ENCODE data around the gene LIM2.

DNA sequence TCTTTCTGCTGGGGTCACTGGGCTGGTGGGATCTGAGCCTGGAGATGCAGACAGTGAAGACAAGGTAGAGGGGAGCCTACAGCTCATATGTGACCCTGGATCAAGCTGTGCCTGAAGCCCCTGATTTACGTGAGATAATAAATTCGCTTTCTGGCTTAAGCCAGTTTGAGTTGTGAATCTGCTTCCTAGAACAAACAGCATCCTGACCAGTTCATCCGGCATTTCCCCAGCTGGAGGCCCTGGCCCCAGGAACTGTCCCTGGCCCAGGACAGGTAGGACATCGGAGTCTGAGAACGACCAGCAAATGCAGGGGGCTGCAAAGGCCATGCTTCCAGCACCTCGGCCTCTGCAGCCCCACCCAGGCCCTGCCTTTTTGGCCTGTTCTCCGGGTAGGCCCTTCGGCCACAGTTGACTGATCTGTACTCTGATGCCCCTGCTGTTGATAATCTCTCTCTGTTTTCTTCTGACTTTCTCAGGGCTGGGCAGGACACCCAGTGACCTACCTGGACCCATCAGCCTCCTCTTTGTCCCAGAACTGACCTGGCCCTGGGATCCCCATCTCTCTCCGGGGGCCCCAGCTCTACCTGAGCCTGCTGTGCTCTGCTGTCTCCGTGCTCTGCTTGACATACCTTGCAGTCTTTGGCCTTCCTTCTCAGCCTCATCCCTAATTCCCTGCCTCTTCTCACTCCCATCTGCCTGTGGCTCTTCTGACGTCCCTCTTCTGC is 36.3 kb downstream of the LIM2 start:
- TF ChIP-seq, protein P1, sequence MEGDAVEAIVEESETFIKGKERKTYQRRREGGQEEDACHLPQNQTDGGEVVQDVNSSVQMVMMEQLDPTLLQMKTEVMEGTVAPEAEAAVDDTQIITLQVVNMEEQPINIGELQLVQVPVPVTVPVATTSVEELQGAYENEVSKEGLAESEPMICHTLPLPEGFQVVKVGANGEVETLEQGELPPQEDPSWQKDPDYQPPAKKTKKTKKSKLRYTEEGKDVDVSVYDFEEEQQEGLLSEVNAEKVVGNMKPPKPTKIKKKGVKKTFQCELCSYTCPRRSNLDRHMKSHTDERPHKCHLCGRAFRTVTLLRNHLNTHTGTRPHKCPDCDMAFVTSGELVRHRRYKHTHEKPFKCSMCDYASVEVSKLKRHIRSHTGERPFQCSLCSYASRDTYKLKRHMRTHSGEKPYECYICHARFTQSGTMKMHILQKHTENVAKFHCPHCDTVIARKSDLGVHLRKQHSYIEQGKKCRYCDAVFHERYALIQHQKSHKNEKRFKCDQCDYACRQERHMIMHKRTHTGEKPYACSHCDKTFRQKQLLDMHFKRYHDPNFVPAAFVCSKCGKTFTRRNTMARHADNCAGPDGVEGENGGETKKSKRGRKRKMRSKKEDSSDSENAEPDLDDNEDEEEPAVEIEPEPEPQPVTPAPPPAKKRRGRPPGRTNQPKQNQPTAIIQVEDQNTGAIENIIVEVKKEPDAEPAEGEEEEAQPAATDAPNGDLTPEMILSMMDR (IDR thresholded peaks at IDR 0.05), result no peak
- TF ChIP-seq POLR2A (IDR thresholded peaks at IDR 0.05), result no peak

Measured in thyroid gland (tissue), 4 donors.